Right lobe of liver (tissue), 6 donors: Measurements from ENCODE around the gene ERC2. TPM values are rescaled to one million over a fixed set of nuclear protein-coding genes. Genes with fewer than 3 reads are reported as not detected.

ENCODE experiments used
- ATAC-seq, 4 donors: fragments of 200-7000 bp; cut with Tn5 transposase; one replicate each; pipeline ENCODE4 v1.9.1; 2020; ENCODE audit warnings: mild to moderate bottlenecking in 4 of 4, moderate library complexity in 4 of 4
- DNase-seq, 3 donors: peaks; one replicate each; pipeline ENCODE4 v3.0.0-alpha.2; 2020
- H3K27ac ChIP-seq, 3 donors: fragments of 200-600 bp; one replicate each; pipeline ENCODE4 v1.8.0; 2022
- H3K27me3 ChIP-seq, 2 donors: fragments of 200-600 bp; one replicate each; pipeline ENCODE4 v1.8.0; 2022
- H3K36me3 ChIP-seq, 4 donors: fragments of 200-600 bp; sonication (generic) in 1 of 4; one replicate each; pipeline versions ENCODE4 v1.5.1 to v1.8.0; 2017 to 2022; ENCODE audit warnings: control low read depth in 1 of 4
- H3K4me1 ChIP-seq, 4 donors: fragments of 200-600 bp; sonication (generic) in 1 of 4; one replicate each; pipeline versions ENCODE4 v1.5.1 to v1.8.0; 2017 to 2022; ENCODE audit warnings: control low read depth in 1 of 4
- H3K4me3 ChIP-seq, 3 donors: fragments of 200-600 bp; one replicate each; pipeline ENCODE4 v1.8.0; 2022
- H3K9me3 ChIP-seq, 4 donors: fragments of 200-600 bp; sonication (generic) in 1 of 4; one replicate each; pipeline versions ENCODE4 v1.5.1 to v1.8.0; 2017 to 2022; ENCODE audit warnings: control low read depth in 1 of 4
- POLR2A ChIP-seq: fragments of 450-650 bp; IDR thresholded peaks from one replicate; pipeline ENCODE4 v1.6.1; 2017; ENCODE audit warnings: antibody characterized with exemption, mild to moderate bottlenecking
- WGBS: methylation state at CpG from one replicate; pipeline ENCODE4 v1.1.6; 2018; ENCODE audit warnings: low coverage, low lambda C conversion rate; ENCODE audit not compliant: insufficient coverage; ENCODE audit errors: missing lambda C conversion rate; 5-methylcytosine and 5-hydroxymethylcytosine counted together
- intact Hi-C, 2 donors: fragments of 100-400 bp; cut with DNase I; formaldehyde crosslinking; loops; one replicate each; pipeline versions ENCODE4 v1.11.2 to v1.14.1; 2022
- total RNA-seq, 6 experiments: library from RNA; depleted of rRNA in 2 of 6; stranded (reverse); fragments of >200 nt in 2 of 6; fragmentation: NEBNext Ultra II Directional in 3 of 6; extraction: Animal tissue kit (Norgen Biotek cat#: 25700) in 3 of 6; gene quantifications; one replicate each; pipeline versions ENCODE4 v1.1.0 to v1.2.4, GENCODE V29; 2016 to 2023
- TF ChIP-seq, protein P1 (sequence below), 4 donors: fragments of 200-600 bp in 3 of 4; fragments of 450-650 bp in 1 of 4; IDR thresholded peaks; one replicate each; pipeline versions ENCODE4 v1.5.1 to v1.8.0; 2016 to 2022; ENCODE audit warnings: antibody characterized with exemption in 4 of 4, mild to moderate bottlenecking in 2 of 4
- donor health status: DM: no; HTN: yes; CAD: no.
- donor health status: DM: no; HTN: no; CAD: no.
- donor health status: DM: no; HTN: no; CAD: no.
- donor health status: DM: no; HTN: yes; CAD: no.
- donor health status: DM: no; HTN: yes; CAD: no.

Gene ERC2
- total RNA-seq, 6 experiments from 2014 or later, result not detected

DNA sequence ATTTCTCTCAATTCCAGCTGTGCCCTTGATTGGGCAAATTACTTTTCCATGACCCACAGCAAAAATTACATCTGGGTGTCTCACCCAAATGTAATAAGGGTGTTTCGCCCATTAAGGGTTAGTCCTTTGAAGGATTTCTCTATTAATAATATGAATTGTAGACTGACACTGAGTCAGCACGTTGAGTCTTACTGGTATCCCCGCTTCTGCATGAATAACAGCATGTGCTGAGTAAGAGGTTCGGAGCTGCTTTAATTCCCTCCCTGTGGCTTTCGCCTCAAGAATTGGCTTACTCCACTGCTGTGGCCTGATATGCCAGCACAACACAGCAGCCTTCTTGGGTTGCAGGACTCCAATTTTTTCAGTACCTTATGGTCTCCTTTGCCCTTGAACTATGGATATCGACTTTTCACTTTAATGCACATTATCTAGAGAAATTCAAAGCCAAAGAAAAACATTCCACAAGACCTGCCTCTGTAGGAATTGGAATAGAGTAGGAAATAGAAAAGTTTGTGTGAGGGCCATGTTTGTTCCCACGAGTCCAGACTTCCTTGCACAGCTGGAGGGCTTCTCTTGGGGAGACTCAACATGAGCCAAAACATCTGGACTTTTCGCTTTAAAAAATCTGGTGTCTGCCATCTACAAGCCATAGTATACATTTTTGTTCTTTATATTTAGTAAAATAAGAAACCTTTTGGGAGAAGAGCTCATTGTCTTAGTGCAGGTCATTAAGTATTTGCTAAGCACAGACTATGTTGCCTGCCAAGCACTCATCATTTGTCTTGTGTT is 20.7 kb upstream of the ERC2 start:
- TF ChIP-seq, protein P1, sequence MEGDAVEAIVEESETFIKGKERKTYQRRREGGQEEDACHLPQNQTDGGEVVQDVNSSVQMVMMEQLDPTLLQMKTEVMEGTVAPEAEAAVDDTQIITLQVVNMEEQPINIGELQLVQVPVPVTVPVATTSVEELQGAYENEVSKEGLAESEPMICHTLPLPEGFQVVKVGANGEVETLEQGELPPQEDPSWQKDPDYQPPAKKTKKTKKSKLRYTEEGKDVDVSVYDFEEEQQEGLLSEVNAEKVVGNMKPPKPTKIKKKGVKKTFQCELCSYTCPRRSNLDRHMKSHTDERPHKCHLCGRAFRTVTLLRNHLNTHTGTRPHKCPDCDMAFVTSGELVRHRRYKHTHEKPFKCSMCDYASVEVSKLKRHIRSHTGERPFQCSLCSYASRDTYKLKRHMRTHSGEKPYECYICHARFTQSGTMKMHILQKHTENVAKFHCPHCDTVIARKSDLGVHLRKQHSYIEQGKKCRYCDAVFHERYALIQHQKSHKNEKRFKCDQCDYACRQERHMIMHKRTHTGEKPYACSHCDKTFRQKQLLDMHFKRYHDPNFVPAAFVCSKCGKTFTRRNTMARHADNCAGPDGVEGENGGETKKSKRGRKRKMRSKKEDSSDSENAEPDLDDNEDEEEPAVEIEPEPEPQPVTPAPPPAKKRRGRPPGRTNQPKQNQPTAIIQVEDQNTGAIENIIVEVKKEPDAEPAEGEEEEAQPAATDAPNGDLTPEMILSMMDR (IDR thresholded peaks at IDR 0.05), result no peak
- no peak for TF ChIP-seq POLR2A
- no peaks in the 10 kb centered on the region for H3K4me1 ChIP-seq
- DNase-seq (no peak), ATAC-seq (no peak)
- H3K4me3 ChIP-seq, result no peak overlapping the region
- intact Hi-C loops, result no loop called here
- H3K27ac ChIP-seq, result no peak overlapping the region
- no peaks in the 10 kb centered on the region for H3K36me3 ChIP-seq
- WGBS, result 52% methylated on average over 8 of the region's 8 CpGs
- H3K27me3 ChIP-seq, result no peaks in the 10 kb centered on the region
- no peaks in the 10 kb centered on the region for H3K9me3 ChIP-seq

DNA sequence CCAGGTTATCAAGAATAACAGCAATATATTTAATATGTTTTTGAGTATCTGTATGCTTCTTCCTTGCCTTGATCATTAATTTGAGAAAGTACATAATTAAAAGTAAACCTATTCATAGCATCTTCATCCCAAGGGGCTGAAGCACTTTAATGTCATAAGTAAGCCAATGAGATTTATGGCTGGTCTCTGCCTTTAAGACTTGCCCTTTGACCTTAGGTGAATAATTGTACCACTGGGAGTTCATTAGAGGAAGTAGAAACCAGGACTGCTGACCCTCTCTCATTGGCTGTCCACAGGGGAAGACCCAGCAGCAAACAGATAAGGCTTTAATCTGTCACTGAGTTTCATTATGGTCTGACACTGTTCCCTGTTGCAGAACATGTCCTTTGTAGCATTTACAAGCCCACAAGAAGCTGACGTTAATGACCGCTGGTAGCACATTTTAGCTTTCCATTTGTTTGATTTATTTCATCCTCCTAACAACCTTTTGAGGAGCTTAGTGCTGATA is 16.3 kb upstream of the ERC2 start:
- no peak for ATAC-seq
- WGBS, result 46% methylated on average over 2 of the region's 2 CpGs
- no peak overlapping the region for H3K4me3 ChIP-seq
- no peak overlapping the region for H3K27ac ChIP-seq
- no peaks in the 10 kb centered on the region for H3K36me3 ChIP-seq
- no peaks in the 10 kb centered on the region for H3K4me1 ChIP-seq
- H3K9me3 ChIP-seq, result no peaks in the 10 kb centered on the region
- intact Hi-C loops, result no loop called here
- TF ChIP-seq, protein P1 (IDR thresholded peaks at IDR 0.05), result no peak
- no peak for TF ChIP-seq POLR2A
- H3K27me3 ChIP-seq, result no peaks in the 10 kb centered on the region
- no peak for DNase-seq

DNA sequence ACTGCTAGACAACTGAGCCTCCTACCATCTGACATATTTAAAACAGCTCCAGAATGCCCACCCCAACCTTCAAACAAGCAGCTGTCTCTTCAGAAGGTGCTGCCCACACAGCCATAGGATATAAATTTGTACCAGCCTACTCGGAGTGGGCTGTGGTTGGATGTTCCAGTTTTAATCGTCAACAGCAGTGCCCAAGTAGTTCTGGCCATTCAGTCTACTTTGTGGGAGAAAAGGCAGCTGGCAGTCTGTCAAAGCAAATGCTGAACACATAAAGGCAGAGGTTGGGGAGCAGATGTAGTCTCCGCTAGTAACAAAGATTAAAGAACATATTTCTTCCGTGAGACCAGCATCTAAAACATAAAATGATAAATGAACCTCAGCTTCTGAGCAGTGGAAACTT is 15.9 kb upstream of the ERC2 start:
- no peak for TF ChIP-seq POLR2A
- TF ChIP-seq, protein P1 (IDR thresholded peaks at IDR 0.05), result no peak
- no peaks in the 10 kb centered on the region for H3K36me3 ChIP-seq
- H3K9me3 ChIP-seq, result no peaks in the 10 kb centered on the region
- no peaks in the 10 kb centered on the region for H3K27me3 ChIP-seq
- no peaks in the 10 kb centered on the region for H3K4me1 ChIP-seq
- no peak for DNase-seq
- WGBS, result 59% methylated on average over 3 of the region's 4 CpGs
- intact Hi-C loops, result no loop called here
- no peak overlapping the region for H3K27ac ChIP-seq
- ATAC-seq, result no peak
- H3K4me3 ChIP-seq, result no peak overlapping the region

DNA sequence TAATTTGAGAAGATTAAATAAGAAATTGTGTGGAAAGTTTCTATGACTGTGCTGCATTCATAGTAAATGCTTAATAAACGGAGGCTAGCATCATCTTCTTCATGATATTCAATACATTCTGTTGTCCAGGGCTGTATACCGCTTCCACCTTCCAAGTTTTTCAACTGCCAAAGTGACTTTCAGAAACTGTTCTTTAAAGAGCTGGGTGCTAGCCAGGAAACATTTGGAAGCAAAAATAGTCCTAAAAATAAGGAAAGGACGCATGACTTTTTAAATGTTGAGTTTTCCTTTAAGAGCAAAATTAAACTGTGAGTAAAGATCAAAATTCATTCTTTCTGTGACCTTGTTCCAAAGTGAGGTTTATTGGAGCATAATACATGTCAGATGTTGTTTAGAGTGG is 9.4 kb upstream of the ERC2 start:
- Histone ChIP-seq H3K27me3 (no peaks in the 10 kb centered on the region), H3K9me3 (no peaks in the 10 kb centered on the region), H3K27ac (no peak overlapping the region), H3K4me1 (no peaks in the 10 kb centered on the region), H3K36me3 (no peaks in the 10 kb centered on the region), H3K4me3 (no peak overlapping the region)
- no peak for ATAC-seq
- WGBS, result 49% methylated on average over 3 of the region's 3 CpGs
- intact Hi-C loops, result no loop called here
- TF ChIP-seq, protein P1 (IDR thresholded peaks at IDR 0.05), result no peak
- TF ChIP-seq POLR2A, result no peak
- DNase-seq, result no peak
